GM12801 (cell line): ENCODE data around the gene ANXA6.

ENCODE experiments used
- CTCF ChIP-seq: IDR thresholded peaks from one replicate; pipeline ENCODE4 v1.5.1; 2011; ENCODE audit warnings: control low read depth; ENCODE audit not compliant: insufficient read length; ENCODE audit errors: extremely low read depth

Gene ANXA6

GRCh38 chr5:151157426-151158286 lies at the start of gene ANXA6:
ANXA6 (minus strand) TSS chr5:151157779; CDS start chr5:151147901, 9,878 bp downstream.
- no peak for TF ChIP-seq CTCF

GRCh38 chr5:151205411-151205810 lies 47.8 kb upstream of the ANXA6 start:
- TF ChIP-seq CTCF, result no peak

DNA sequence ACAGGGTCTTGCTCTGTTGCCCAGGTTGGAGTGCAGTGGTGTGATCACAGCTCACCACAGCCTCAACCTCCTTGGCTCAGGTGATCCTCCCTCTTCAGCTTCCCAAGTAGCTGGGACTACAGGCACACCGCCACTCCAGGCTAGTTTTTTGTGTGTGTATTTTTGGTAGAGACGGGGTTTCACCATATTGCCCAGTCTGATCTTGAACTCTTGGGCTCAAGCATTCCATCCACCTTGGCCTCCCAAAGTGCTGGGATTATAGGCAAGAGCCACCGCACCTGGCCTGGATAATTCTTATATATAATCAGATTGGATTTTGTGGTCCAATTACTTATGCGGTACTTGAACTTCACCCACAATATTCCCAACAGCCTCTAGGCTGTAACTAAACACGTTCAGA lies 46.5 kb upstream of the ANXA6 start:
- TF ChIP-seq CTCF, result no peak

GRCh38 chr5:151202381-151203139 lies 45.0 kb upstream of the ANXA6 start:
- no peak for TF ChIP-seq CTCF

- TF ChIP-seq CTCF, result no peak
Observed at GRCh38 chr5:151200913-151201595, 43.5 kb upstream of the ANXA6 start.

DNA sequence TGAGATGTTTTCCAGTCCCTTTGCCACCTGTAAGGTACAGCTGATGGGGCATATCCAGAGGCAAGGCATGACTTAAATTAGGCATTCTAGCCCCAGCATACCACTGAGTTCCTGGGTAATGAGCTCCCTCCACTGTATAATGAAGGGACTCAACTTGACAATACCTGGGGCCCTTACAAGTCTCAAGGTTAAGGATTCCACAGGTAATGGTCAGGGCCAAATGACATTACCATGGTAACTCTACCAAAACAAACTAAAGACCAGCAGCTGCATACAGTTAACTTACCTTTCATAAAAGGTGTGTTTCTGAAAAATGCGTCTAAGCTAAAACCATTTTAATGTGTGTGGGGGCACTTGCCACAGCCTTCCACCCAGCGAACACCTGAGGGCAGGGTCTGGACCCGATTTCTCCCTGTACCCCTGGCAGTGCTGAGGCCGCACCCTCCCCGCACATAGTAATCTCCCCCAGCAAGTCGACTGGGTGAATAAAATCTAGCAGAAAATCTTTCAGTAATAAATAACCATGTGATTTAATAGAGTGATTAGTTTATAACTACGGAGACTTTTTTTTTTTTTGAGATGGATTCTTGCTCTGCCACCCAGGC lies 42.1 kb upstream of the ANXA6 start:
- no peak for TF ChIP-seq CTCF

GRCh38 chr5:151198861-151199260 lies 41.3 kb upstream of the ANXA6 start:
- no peak for TF ChIP-seq CTCF
